Sigmoid colon (tissue), 7 donors: Measurements from ENCODE around the gene MOV10L1. TPM values are rescaled to one million over a fixed set of nuclear protein-coding genes. Genes with fewer than 3 reads are reported as not detected.

Source experiments
- DNase-seq: peaks from one replicate; pipeline ENCODE4 v3.0.0-alpha.2; 2019
- H3K27ac ChIP-seq, 4 donors: fragments of 200-600 bp; sonication (generic); one replicate each; pipeline ENCODE4 v1.5.1; 2016 to 2019; ENCODE audit warnings: mild to moderate bottlenecking in 1 of 4
- H3K27me3 ChIP-seq, 3 donors: fragments of 200-600 bp; sonication (generic); one replicate each; pipeline ENCODE4 v1.5.1; 2019; ENCODE audit warnings: mild to moderate bottlenecking in 1 of 3
- H3K36me3 ChIP-seq, 4 donors: fragments of 200-600 bp; sonication (generic); one replicate each; pipeline ENCODE4 v1.5.1; 2016 to 2019
- H3K4me1 ChIP-seq, 4 donors: fragments of 200-600 bp; sonication (generic); one replicate each; pipeline ENCODE4 v1.5.1; 2017 to 2019
- H3K4me3 ChIP-seq, 4 donors: fragments of 200-600 bp; sonication (generic); one replicate each; pipeline ENCODE4 v1.5.1; 2017 to 2019; ENCODE audit warnings: mild to moderate bottlenecking in 2 of 4, moderate library complexity in 1 of 4
- H3K9me3 ChIP-seq, 4 donors: fragments of 200-600 bp in 3 of 4; sonication (generic) in 3 of 4; one replicate each; pipeline versions ENCODE4 v1.5.1 to v1.6.1; 2013 to 2019
- CTCF ChIP-seq, 4 experiments: fragments of 450-650 bp in 3 of 4; fragments of 200-600 bp in 1 of 4; IDR thresholded peaks; one replicate each; pipeline ENCODE4 v1.5.1; 2016 to 2019; ENCODE audit warnings: antibody characterized with exemption in 4 of 4, mild to moderate bottlenecking in 3 of 4, moderate library complexity in 2 of 4
- EP300 ChIP-seq, 4 donors: sonication (generic); formaldehyde crosslinking; IDR thresholded peaks; one replicate each; pipeline ENCODE4 v1.6.1; 2017; ENCODE audit warnings: antibody characterized with exemption in 4 of 4
- POLR2A ChIP-seq, 2 donors: fragments of 450-650 bp; IDR thresholded peaks; one replicate each; pipeline ENCODE4 v1.6.1; 2016; ENCODE audit warnings: antibody characterized with exemption in 2 of 2, mild to moderate bottlenecking in 2 of 2, moderate library complexity in 2 of 2
- POLR2AphosphoS5 ChIP-seq, 4 donors: sonication (generic); formaldehyde crosslinking; IDR thresholded peaks; one replicate each; pipeline ENCODE4 v1.6.1; 2017; ENCODE audit warnings: antibody characterized with exemption in 4 of 4
- WGBS, 2 donors: extraction: QIAGEN DNeasy Blood & Tissue Kit; methylation state at CpG; one replicate each; pipeline ENCODE4 v1.1.7; 2013; 5-methylcytosine and 5-hydroxymethylcytosine counted together
- intact Hi-C: fragments of 100-400 bp; cut with DNase I; formaldehyde crosslinking; loops from one replicate; pipeline ENCODE4 v1.15.1; 2023
- polyA plus RNA-seq, 3 donors: library from polyadenylated mRNA; stranded (reverse); fragments of 200-250 nt; gene quantifications; one replicate each; pipeline ENCODE4 v1.2.3, GENCODE V29; 2013
- total RNA-seq, 4 donors: library from RNA; depleted of rRNA; stranded (reverse); fragments of >200 nt; gene quantifications; one replicate each; pipeline ENCODE4 v1.1.0, GENCODE V29; 2016
- donor health status: healthy with polysubstance abuse.
- donor health status: Bipolar disorder and iron deficiency.
- donor health status: healthy.

Gene MOV10L1
- total and polyA plus RNA-seq, 7 donors = 0.47 to 5.6 (median 1.8) TPM; not detected in 2

GRCh38 chr22:50189849-50190181 is 100.0 kb downstream of the MOV10L1 start:
- Histone ChIP-seq H3K4me3 (peak overlapping the region; percentile 19 to 47 (median 41)), H3K36me3 (peaks cover 0 to 18% (median 10%) of the 10 kb centered on the region in 4 donors), H3K27me3 (no peaks in the 10 kb centered on the region), H3K27ac (peak overlapping the region; percentile 63 to 82 (median 78)), H3K4me1 (peaks cover 0 to 56% (median 45%) of the 10 kb centered on the region in 4 donors), H3K9me3 (no peaks in the 10 kb centered on the region)
- intact Hi-C loops = loop anchor here (10.0 kb wide), 3 partner anchors 225 to 335 kb away; partner anchors contain the start of genes PIM3 and ZBED4
- WGBS, 2 donors = 0 to 10% methylated on average over 4 of the region's 4 CpGs
- TF ChIP-seq POLR2AphosphoS5 (IDR thresholded peaks at IDR 0.05) (no peak), POLR2A (IDR thresholded peaks at IDR 0.05) (no peak), EP300 (IDR thresholded peaks at IDR 0.05) (no peak), CTCF (IDR thresholded peaks at IDR 0.05) (no peak)
- DNase-seq = no peak

- DNase-seq = peak; percentile 87
- Histone ChIP-seq H3K4me1 (peaks cover 0 to 50% (median 40%) of the 10 kb centered on the region in 4 donors), H3K27ac (peak overlapping the region; percentile 63 to 82 (median 78)), H3K4me3 (peak overlapping the region; percentile 19 to 47 (median 41)), H3K36me3 (peaks cover 0 to 21% (median 11%) of the 10 kb centered on the region in 4 donors), H3K27me3 (no peaks in the 10 kb centered on the region), H3K9me3 (no peaks in the 10 kb centered on the region)
- TF ChIP-seq CTCF (IDR thresholded peaks at IDR 0.05) (peak in 1 of 4 experiments; percentile 21), EP300 (IDR thresholded peaks at IDR 0.05) (no peak), POLR2A (IDR thresholded peaks at IDR 0.05) (peak in 1 of 2 donors; percentile 24), POLR2AphosphoS5 (IDR thresholded peaks at IDR 0.05) (peak in 2 of 4 donors; percentile 21 to 29)
- intact Hi-C loops = loop anchor here (10.0 kb wide), 1 partner anchor 336 kb away; the partner anchor contains the start of gene ZBED4
- WGBS, 2 donors = 2 to 3% methylated on average over 43 of the region's 43 CpGs
Measured at GRCh38 chr22:50190182-50190940, 100.6 kb downstream of the MOV10L1 start.

- intact Hi-C loops = loop anchor here (10.0 kb wide), 1 partner anchor 336 kb away; the partner anchor contains the start of gene ZBED4
- no peaks in the 10 kb centered on the region for H3K27me3 ChIP-seq
- no peak for DNase-seq
- H3K9me3 ChIP-seq = no peaks in the 10 kb centered on the region
- WGBS, 2 donors = 38 to 62% methylated on average over 18 of the region's 18 CpGs
- H3K4me1 ChIP-seq = peaks cover 0 to 50% (median 39%) of the 10 kb centered on the region in 4 donors
- H3K4me3 ChIP-seq = peak overlapping the region; percentile 19 to 47 (median 41)
- TF ChIP-seq CTCF (IDR thresholded peaks at IDR 0.05) (no peak), POLR2AphosphoS5 (IDR thresholded peaks at IDR 0.05) (peak in 1 of 4 donors; percentile 18), POLR2A (IDR thresholded peaks at IDR 0.05) (no peak), EP300 (IDR thresholded peaks at IDR 0.05) (no peak)
- H3K36me3 ChIP-seq = peaks cover 0 to 28% (median 11%) of the 10 kb centered on the region in 4 donors
- peak overlapping the region; percentile 63 to 82 (median 78) for H3K27ac ChIP-seq
Measured at GRCh38 chr22:50190941-50191741, 101.3 kb downstream of the MOV10L1 start.

- TF ChIP-seq POLR2AphosphoS5 (IDR thresholded peaks at IDR 0.05) (no peak), EP300 (IDR thresholded peaks at IDR 0.05) (no peak), POLR2A (IDR thresholded peaks at IDR 0.05) (no peak), CTCF (IDR thresholded peaks at IDR 0.05) (no peak)
- H3K4me3 ChIP-seq = no peak overlapping the region
Measured at GRCh38 chr22:50192436-50193204, 102.8 kb downstream of the MOV10L1 start.

More at GRCh38 chr22:50192436-50193204, 102.8 kb downstream of the MOV10L1 start:
- H3K27me3 ChIP-seq = no peaks in the 10 kb centered on the region
- intact Hi-C loops = loop anchor here (10.0 kb wide), 1 partner anchor 338 kb away; the partner anchor contains the start of gene ZBED4
- H3K9me3 ChIP-seq = no peaks in the 10 kb centered on the region
- peak overlapping the region in 2 of 4 donors; percentile 16 to 33 for H3K27ac ChIP-seq
- WGBS, 2 donors = 49 to 70% methylated on average over 25 of the region's 25 CpGs
- no peak for DNase-seq
- peaks cover 0 to 37% (median 11%) of the 10 kb centered on the region in 4 donors for H3K36me3 ChIP-seq
- H3K4me1 ChIP-seq = peaks cover 0 to 36% (median 26%) of the 10 kb centered on the region in 4 donors
